GM12878 (cell line): ENCODE data around the gene GARNL3. TPM values are rescaled to one million over a fixed set of nuclear protein-coding genes. Genes with fewer than 3 reads are reported as not detected.

Experiments
- ATAC-seq: fragments of 200-7000 bp; cut with Tn5 transposase; 3 replicates; pipeline ENCODE4 v1.9.1; 2020; ENCODE audit warnings: mild to moderate bottlenecking, moderate library complexity
- BruUV-seq: library from RNA; stranded (reverse); fragments of 400-500 nt; replicated peaks from 2 replicates; lab custom pipeline; 2021; lab: Mats Ljungman, UMichigan
- CTCF ChIA-PET: fragments of 300-600 bp; sonication (Branson Sonifier 250); formaldehyde crosslinking; extraction: SDS; loops from one replicate; lab custom pipeline; 2021; ENCODE audit warnings: inconsistent platforms; lab: Yijun Ruan, JAX
- POLR2A ChIA-PET: fragments of 350-600 bp; formaldehyde crosslinking; extraction: SDS; loops from one replicate; lab custom pipeline; 2021; ENCODE audit warnings: inconsistent platforms; lab: Charles Lee
- RAD21 ChIA-PET: fragments of 300-600 bp; sonication (Branson Sonifier 250); formaldehyde crosslinking; loops from one replicate; lab custom pipeline; 2023; ENCODE audit warnings: antibody characterized with exemption; ENCODE audit not compliant: unreplicated experiment; lab: Charles Lee
- SMC1A ChIA-PET: fragments of 300-600 bp; sonication (Branson Sonifier 250); formaldehyde crosslinking; loops from one replicate; lab custom pipeline; 2023; ENCODE audit not compliant: unreplicated experiment, uncharacterized antibody; lab: Charles Lee
- DNase-seq: peaks from one replicate; pipeline ENCODE4 v3.0.0-alpha.2; 2011; ENCODE audit warnings: low read depth, low spot score
- FAIRE-seq: peaks from 3 replicates; lab custom pipeline; 2011; peaks lifted over from hg19 to GRCh38; lab: Jason Lieb, UNC
- H2AFZ ChIP-seq: 2 replicates; pipeline ENCODE4 v1.6.0; 2011; ENCODE audit warnings: low read depth, low read length, control low read depth; ENCODE audit not compliant: control insufficient read depth
- H3K27ac ChIP-seq: 2 replicates; pipeline ENCODE4 v1.5.1; 2011; ENCODE audit warnings: control low read depth; ENCODE audit not compliant: control insufficient read depth, insufficient read depth
- H3K27me3 ChIP-seq, 2 experiments: replicated peaks in 1 of 2; 2 replicates each; pipeline versions ENCODE4 v1.6.0 to v1.6.1; 2011; ENCODE audit warnings: low read length in 1 of 2; ENCODE audit not compliant: control insufficient read depth in 2 of 2, insufficient read depth in 2 of 2
- H3K36me3 ChIP-seq, 2 experiments: 2 replicates each; pipeline ENCODE4 v1.5.1; 2011; ENCODE audit warnings: low read length in 1 of 2; ENCODE audit not compliant: control insufficient read depth in 2 of 2, insufficient read depth in 2 of 2
- H3K4me1 ChIP-seq: 2 replicates; pipeline ENCODE4 v1.6.1; 2011; ENCODE audit warnings: mild to moderate bottlenecking, low read length, moderate library complexity, mixed read lengths; ENCODE audit not compliant: control insufficient read depth, insufficient read depth
- H3K4me2 ChIP-seq: 2 replicates; pipeline ENCODE4 v1.6.0; 2011; ENCODE audit warnings: control low read depth; ENCODE audit not compliant: control insufficient read depth, insufficient read depth
- H3K4me3 ChIP-seq: fragments of 200-600 bp; sonication (generic); 2 replicates; pipeline ENCODE4 v1.5.1; 2016
- H3K79me2 ChIP-seq: 2 replicates; pipeline ENCODE4 v1.6.0; 2011; ENCODE audit warnings: low read length; ENCODE audit not compliant: control insufficient read depth, insufficient read depth
- H3K9ac ChIP-seq: 2 replicates; pipeline ENCODE4 v1.8.0; 2011; ENCODE audit warnings: low read length, control low read depth, mixed read lengths; ENCODE audit not compliant: control insufficient read depth, insufficient read depth
- H3K9me3 ChIP-seq: replicated peaks from 3 replicates; pipeline ENCODE4 v1.5.1; 2011; ENCODE audit warnings: mild to moderate bottlenecking, low read length; ENCODE audit not compliant: control insufficient read depth, insufficient read depth
- H4K20me1 ChIP-seq: 2 replicates; pipeline ENCODE4 v1.6.0; 2011; ENCODE audit not compliant: control insufficient read depth, insufficient read depth
- ATF2 ChIP-seq: IDR thresholded peaks from 2 replicates; pipeline ENCODE4 v1.6.1; 2012; ENCODE audit warnings: low read length, inconsistent platforms
- CHD1 ChIP-seq: IDR thresholded peaks from 2 replicates; pipeline ENCODE4 v1.6.1; 2012; ENCODE audit warnings: low read depth, low read length, improper control_type of control experiment
- CTCF ChIP-seq, 3 experiments: IDR thresholded peaks in 2 of 3; conservative IDR thresholded peaks in 1 of 3; 2 replicates each; pipeline ENCODE4 v1.5.1; 2011; ENCODE audit warnings: low read depth in 3 of 3, low read length in 3 of 3, mild to moderate bottlenecking in 3 of 3, control low read depth in 2 of 3, moderate library complexity in 2 of 3, inconsistent platforms in 1 of 3, mixed read lengths in 1 of 3; ENCODE audit not compliant: control insufficient read depth in 2 of 3, insufficient read depth in 1 of 3; ENCODE audit errors: extremely low read depth in 1 of 3
- E2F8 ChIP-seq: fragments of 450-650 bp; IDR thresholded peaks from 2 replicates; pipeline ENCODE4 v1.6.1; 2018; ENCODE audit warnings: mild to moderate bottlenecking, low read depth, moderate library complexity; ENCODE audit not compliant: partially characterized antibody
- EZH2 ChIP-seq: IDR thresholded peaks from 2 replicates; pipeline ENCODE4 v1.6.1; 2012; ENCODE audit warnings: low read depth, mild to moderate bottlenecking, control low read depth, inconsistent platforms, low read length, borderline replicate concordance; ENCODE audit not compliant: control insufficient read depth
- HDGF ChIP-seq: fragments of 450-650 bp; IDR thresholded peaks from 2 replicates; pipeline ENCODE4 v1.6.1; 2016; ENCODE audit warnings: antibody characterized with exemption
- PML ChIP-seq: IDR thresholded peaks from 2 replicates; pipeline ENCODE4 v1.6.1; 2012; ENCODE audit warnings: low read length, inconsistent platforms
- RAD21 ChIP-seq: IDR thresholded peaks from 2 replicates; pipeline ENCODE4 v1.6.1; 2011; ENCODE audit warnings: mild to moderate bottlenecking, low read depth, low read length, moderate library complexity; ENCODE audit not compliant: insufficient read depth
- RB1 ChIP-seq: fragments of 450-650 bp; formaldehyde crosslinking; IDR thresholded peaks from 2 replicates; pipeline ENCODE4 v1.6.1; 2017; ENCODE audit warnings: mild to moderate bottlenecking, borderline replicate concordance
- SPI1 ChIP-seq: IDR thresholded peaks from 2 replicates; pipeline ENCODE4 v1.6.1; 2011; ENCODE audit warnings: low read depth, mild to moderate bottlenecking, low read length, moderate library complexity, borderline replicate concordance; ENCODE audit not compliant: insufficient read depth
- SRF ChIP-seq, 2 experiments: IDR thresholded peaks; 2 replicates each; pipeline ENCODE4 v1.6.1; 2011; ENCODE audit warnings: low read depth in 2 of 2, low read length in 2 of 2, mild to moderate bottlenecking in 1 of 2, moderate library complexity in 1 of 2
- TBL1XR1 ChIP-seq: IDR thresholded peaks from 2 replicates; pipeline ENCODE4 v1.6.1; 2012; ENCODE audit warnings: low read depth, low read length, improper control_type of control experiment
- YBX1 ChIP-seq: fragments of 450-650 bp; IDR thresholded peaks from 2 replicates; pipeline ENCODE4 v1.6.1; 2016; ENCODE audit warnings: antibody characterized with exemption
- ZNF622 ChIP-seq: fragments of 450-650 bp; IDR thresholded peaks from 2 replicates; pipeline ENCODE4 v1.6.1; 2017; ENCODE audit warnings: mild to moderate bottlenecking, inconsistent platforms
- WGBS: methylation state at CpG from one replicate; pipeline ENCODE4 v1.1.6; 2016; ENCODE audit warnings: low lambda C conversion rate; ENCODE audit not compliant: insufficient replicate concordance, insufficient coverage; ENCODE audit errors: missing lambda C conversion rate; 5-methylcytosine and 5-hydroxymethylcytosine counted together
- in situ Hi-C: fragments of 300-500 bp; cut with MboI; formaldehyde crosslinking; loops from 9 replicates; pipeline ENCODE4 v1.14.3; 2018; ENCODE audit warnings: mixed read lengths
- intact Hi-C: fragments of 100-400 bp; cut with micrococcal nuclease; formaldehyde crosslinking; loops from one replicate; pipeline ENCODE4 v1.14.2; 2022; ENCODE audit not compliant: unreplicated experiment
- polyA plus RNA-seq, 11 experiments: library from polyadenylated mRNA; depleted of rRNA in 4 of 11; unstranded in 6 of 11; stranded (reverse) in 5 of 11; fragments of >200 nt; fragmentation: Nextera tagmentation in 4 of 11; fragmentation: Illumina TruSeq in 1 of 11; extraction: Ambion mirVana in 4 of 11; extraction: Trizol in 1 of 11; gene quantifications; 1 replicate in 1 of 11; 2 replicates in 10 of 11; pipeline versions ENCODE4 v1.2.1 to v1.2.3, GENCODE V29; 2011 to 2016; ENCODE audit warnings: inconsistent platforms in 2 of 11, missing spikeins in 2 of 11, low read depth in 1 of 11
- total RNA-seq, 4 experiments: library from RNA; depleted of rRNA in 3 of 4; stranded (reverse); fragments of >200 nt in 3 of 4; fragmentation: Illumina TruSeq in 1 of 4; extraction: Trizol in 1 of 4; gene quantifications; 2 replicates each; pipeline versions ENCODE4 v1.2.1 to v1.2.3, GENCODE V29; 2013 to 2021

Gene GARNL3
- total and polyA plus RNA-seq, 10 of the 15 experiments (the other 5 are each of a cell fraction or from before 2014, with no cell fraction given) = 0.89 to 13.2 (median 6.3) TPM

- Histone ChIP-seq H3K27me3 (no peaks in the 10 kb centered on the region), H3K9me3 (no peaks in the 10 kb centered on the region), H3K4me3 (no peak overlapping the region), H2AFZ (no peak overlapping the region), H3K79me2 (no peaks in the 10 kb centered on the region), H3K9ac (no peak overlapping the region), H3K4me2 (no peak overlapping the region), H3K36me3 (no peaks in the 10 kb centered on the region; a peak in 1 of 4 replicates), H3K27ac (no peak overlapping the region), H4K20me1 (no peaks in the 10 kb centered on the region), H3K4me1 (no peaks in the 10 kb centered on the region)
- no TSS peak for BruUV-seq
- ChIA-PET SMC1A (interaction anchor here (0.7 to 2.3 kb wide), 3 partner anchors 34 to 133 kb away, joined by 3 to 9 read pairs (median 4); no protein-coding TSS in a partner anchor), RAD21 (interaction anchor here (1.1 to 1.5 kb wide), 2 partner anchors 50 to 122 kb away, joined by 3 to 4 read pairs; partner anchors contain the start of gene SLC2A8), CTCF (interaction anchor here (0.9 kb wide), 1 partner anchor 131 kb away, joined by 5 read pairs; no protein-coding TSS in a partner anchor), POLR2A (no interaction called here)
- in situ Hi-C loops (no loop called here), intact Hi-C loops (loop anchor here (5.0 kb wide), 1 partner anchor 134 kb away; no protein-coding TSS in a partner anchor)
- FAIRE-seq = no peak
- no peak for ATAC-seq
- 75% methylated on average over 6 of the region's 6 CpGs for WGBS
- DNase-seq = no peak
- TF ChIP-seq ATF2 = no peak
- peak in 2 of 3 experiments; percentile 7 to 20; a peak in 2 of 6 replicates for TF ChIP-seq CTCF (IDR thresholded peaks at IDR 0.05 in 2 of 3, conservative IDR thresholded peaks at IDR 0.05 in 1 of 3; ENCODE audit: control insufficient read depth in 2 of 3, extremely low read depth in 1 of 3, insufficient read depth in 1 of 3, low read depth in 3 of 3, low read length in 3 of 3)
- no peak for TF ChIP-seq HDGF
- no peak for TF ChIP-seq TBL1XR1
- peak; percentile 19; the same call in 1 of the 2 replicates for TF ChIP-seq RAD21
- no peak for TF ChIP-seq PML
- TF ChIP-seq RB1 = no peak
- no peak for TF ChIP-seq SRF (IDR thresholded peaks at IDR 0.05; ENCODE audit: low read depth in 2 of 2, low read length in 2 of 2)
- TF ChIP-seq E2F8 = no peak
- no peak for TF ChIP-seq YBX1
- TF ChIP-seq CHD1 = no peak
- no peak for TF ChIP-seq EZH2
- no peak for TF ChIP-seq ZNF622
- TF ChIP-seq SPI1 = no peak
Observed at GRCh38 chr9:127346584-127346983, 82.0 kb downstream of the GARNL3 start.
